Tibial nerve (tissue), 4 donors: ENCODE data around the gene ADM5. TPM values are rescaled to one million over a fixed set of nuclear protein-coding genes. Genes with fewer than 3 reads are reported as not detected.

ENCODE experiments used
- DNase-seq, 2 donors: peaks; one replicate each; pipeline ENCODE4 v3.0.0-alpha.2; 2019; ENCODE audit warnings: low spot score in 2 of 2
- H3K27ac ChIP-seq, 4 donors: fragments of 200-600 bp; sonication (generic) in 3 of 4; one replicate each; pipeline ENCODE4 v1.5.1; 2017 to 2019; ENCODE audit warnings: mild to moderate bottlenecking in 1 of 4
- H3K27me3 ChIP-seq, 2 donors: fragments of 200-600 bp; sonication (generic) in 1 of 2; one replicate each; pipeline versions ENCODE4 v1.5.1 to v1.6.0; 2017 to 2019
- H3K36me3 ChIP-seq, 3 donors: fragments of 200-600 bp; sonication (generic); one replicate each; pipeline ENCODE4 v1.5.1; 2018 to 2019
- H3K4me1 ChIP-seq, 4 donors: fragments of 200-600 bp; sonication (generic) in 3 of 4; one replicate each; pipeline ENCODE4 v1.5.1; 2017 to 2019
- H3K4me3 ChIP-seq, 4 donors: fragments of 200-600 bp; sonication (generic) in 3 of 4; one replicate each; pipeline ENCODE4 v1.5.1; 2017 to 2019; ENCODE audit warnings: mild to moderate bottlenecking in 1 of 4, moderate library complexity in 1 of 4
- H3K9me3 ChIP-seq, 4 donors: fragments of 200-600 bp; sonication (generic) in 3 of 4; one replicate each; pipeline ENCODE4 v1.5.1; 2017 to 2019
- EP300 ChIP-seq, 2 donors: sonication (generic); formaldehyde crosslinking; IDR thresholded peaks; one replicate each; pipeline ENCODE4 v1.6.1; 2017; ENCODE audit warnings: antibody characterized with exemption in 2 of 2, mild to moderate bottlenecking in 1 of 2
- POLR2A ChIP-seq, 2 donors: fragments of 450-650 bp; IDR thresholded peaks; one replicate each; pipeline ENCODE4 v1.6.1; 2017; ENCODE audit warnings: antibody characterized with exemption in 2 of 2, mild to moderate bottlenecking in 2 of 2, moderate library complexity in 2 of 2
- WGBS, 2 donors: methylation state at CpG; one replicate each; pipeline ENCODE4 v1.1.5; 2018; 5-methylcytosine and 5-hydroxymethylcytosine counted together
- total RNA-seq, 4 donors: library from RNA; depleted of rRNA; stranded (reverse); fragments of >200 nt; gene quantifications; one replicate each; pipeline ENCODE4 v1.1.0, GENCODE V29; 2016
- TF ChIP-seq, protein P1 (sequence below), 5 experiments: fragments of 200-600 bp in 3 of 5; fragments of 450-650 bp in 2 of 5; sonication (generic) in 3 of 5; IDR thresholded peaks; one replicate each; pipeline ENCODE4 v1.5.1; 2016 to 2019; ENCODE audit warnings: antibody characterized with exemption in 5 of 5, mild to moderate bottlenecking in 3 of 5, moderate library complexity in 2 of 5

ADM5 gene
- total RNA-seq, 4 donors from 2014 or later, result 1.5 to 4.3 TPM; not detected in 2

DNA sequence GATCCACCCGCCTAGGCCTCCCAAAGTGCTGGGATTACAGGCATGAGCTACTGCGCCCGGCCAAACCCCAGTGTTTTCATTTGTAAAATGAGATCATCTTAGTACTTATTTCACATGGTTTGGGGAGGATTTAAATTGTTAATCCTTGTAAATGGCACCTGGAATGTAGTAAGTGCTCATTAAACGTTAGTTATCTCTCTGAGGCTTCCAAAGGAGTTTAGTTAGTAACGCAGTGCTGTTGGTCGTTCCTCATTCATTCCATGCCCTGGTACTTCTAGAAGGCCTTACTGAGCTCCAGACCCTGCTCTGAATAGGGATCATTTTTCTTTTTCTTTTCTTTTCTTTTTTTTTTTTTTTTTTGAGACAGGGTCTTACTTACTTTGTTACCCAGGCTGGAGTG lies 6.7 kb downstream of the ADM5 start:
- Histone ChIP-seq H3K36me3 (no peaks in the 10 kb centered on the region), H3K9me3 (no peaks in the 10 kb centered on the region), H3K27me3 (peaks cover 0 to 24% of the 10 kb centered on the region in 2 donors), H3K27ac (no peak overlapping the region), H3K4me1 (peaks cover 0 to 7% (median 3%) of the 10 kb centered on the region in 4 donors), H3K4me3 (no peak overlapping the region)
- 76 to 93% methylated on average over 6 of the region's 6 CpGs for WGBS, 2 donors
- DNase-seq, result no peak
- TF ChIP-seq POLR2A (IDR thresholded peaks at IDR 0.05) (no peak), EP300 (IDR thresholded peaks at IDR 0.05) (no peak)
- TF ChIP-seq, protein P1, sequence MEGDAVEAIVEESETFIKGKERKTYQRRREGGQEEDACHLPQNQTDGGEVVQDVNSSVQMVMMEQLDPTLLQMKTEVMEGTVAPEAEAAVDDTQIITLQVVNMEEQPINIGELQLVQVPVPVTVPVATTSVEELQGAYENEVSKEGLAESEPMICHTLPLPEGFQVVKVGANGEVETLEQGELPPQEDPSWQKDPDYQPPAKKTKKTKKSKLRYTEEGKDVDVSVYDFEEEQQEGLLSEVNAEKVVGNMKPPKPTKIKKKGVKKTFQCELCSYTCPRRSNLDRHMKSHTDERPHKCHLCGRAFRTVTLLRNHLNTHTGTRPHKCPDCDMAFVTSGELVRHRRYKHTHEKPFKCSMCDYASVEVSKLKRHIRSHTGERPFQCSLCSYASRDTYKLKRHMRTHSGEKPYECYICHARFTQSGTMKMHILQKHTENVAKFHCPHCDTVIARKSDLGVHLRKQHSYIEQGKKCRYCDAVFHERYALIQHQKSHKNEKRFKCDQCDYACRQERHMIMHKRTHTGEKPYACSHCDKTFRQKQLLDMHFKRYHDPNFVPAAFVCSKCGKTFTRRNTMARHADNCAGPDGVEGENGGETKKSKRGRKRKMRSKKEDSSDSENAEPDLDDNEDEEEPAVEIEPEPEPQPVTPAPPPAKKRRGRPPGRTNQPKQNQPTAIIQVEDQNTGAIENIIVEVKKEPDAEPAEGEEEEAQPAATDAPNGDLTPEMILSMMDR (IDR thresholded peaks at IDR 0.05), result no peak

DNA sequence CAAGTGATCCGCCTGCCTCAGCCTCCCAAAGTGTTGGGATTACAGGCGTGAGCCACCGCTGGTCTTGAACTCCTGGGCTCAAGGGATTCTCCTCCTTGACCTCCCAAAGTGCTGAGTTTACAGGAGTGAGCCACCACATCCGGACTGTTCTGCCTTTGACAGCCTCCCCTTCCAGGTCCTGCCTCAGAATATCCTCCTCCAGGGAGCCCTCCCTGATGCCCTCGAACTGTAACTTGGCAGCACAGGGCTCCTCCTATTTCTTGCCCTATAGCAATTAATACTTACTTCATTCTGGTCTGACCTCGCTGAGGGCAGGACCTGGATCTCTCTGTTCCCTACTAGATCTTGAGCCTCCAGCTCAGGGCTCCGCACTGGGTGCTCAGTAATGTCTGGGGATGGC lies 7.5 kb downstream of the ADM5 start:
- 88 to 96% methylated on average over 7 of the region's 7 CpGs for WGBS, 2 donors
- Histone ChIP-seq H3K36me3 (no peaks in the 10 kb centered on the region), H3K4me3 (no peak overlapping the region), H3K27me3 (peaks cover 0 to 21% of the 10 kb centered on the region in 2 donors), H3K27ac (no peak overlapping the region), H3K4me1 (no peaks in the 10 kb centered on the region), H3K9me3 (no peaks in the 10 kb centered on the region)
- TF ChIP-seq EP300 (IDR thresholded peaks at IDR 0.05) (no peak), POLR2A (IDR thresholded peaks at IDR 0.05) (no peak)
- TF ChIP-seq, protein P1 (IDR thresholded peaks at IDR 0.05), result no peak
- no peak for DNase-seq

DNA sequence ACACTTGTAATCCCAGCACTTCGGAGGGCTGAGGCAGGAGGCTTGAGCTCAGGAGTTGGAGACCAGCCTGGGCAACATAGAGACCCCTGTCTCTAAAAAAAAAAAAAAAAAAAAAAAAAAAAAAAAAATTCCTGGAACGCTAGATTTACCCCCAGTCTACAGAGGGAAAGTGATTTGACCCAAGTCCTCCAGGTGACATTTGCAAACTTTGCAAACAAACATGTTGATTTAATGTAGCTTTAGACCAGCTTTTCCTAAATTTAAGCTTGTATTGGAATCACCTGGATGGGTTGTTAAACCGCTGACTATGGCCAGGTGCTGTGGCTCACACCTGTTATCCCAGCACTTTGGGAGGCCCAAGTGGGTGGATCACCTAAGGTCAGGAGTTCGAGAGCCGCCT lies 10.0 kb downstream of the ADM5 start:
- 87 to 93% methylated on average over 5 of the region's 5 CpGs for WGBS, 2 donors
- Histone ChIP-seq H3K36me3 (no peaks in the 10 kb centered on the region), H3K9me3 (no peaks in the 10 kb centered on the region)

DNA sequence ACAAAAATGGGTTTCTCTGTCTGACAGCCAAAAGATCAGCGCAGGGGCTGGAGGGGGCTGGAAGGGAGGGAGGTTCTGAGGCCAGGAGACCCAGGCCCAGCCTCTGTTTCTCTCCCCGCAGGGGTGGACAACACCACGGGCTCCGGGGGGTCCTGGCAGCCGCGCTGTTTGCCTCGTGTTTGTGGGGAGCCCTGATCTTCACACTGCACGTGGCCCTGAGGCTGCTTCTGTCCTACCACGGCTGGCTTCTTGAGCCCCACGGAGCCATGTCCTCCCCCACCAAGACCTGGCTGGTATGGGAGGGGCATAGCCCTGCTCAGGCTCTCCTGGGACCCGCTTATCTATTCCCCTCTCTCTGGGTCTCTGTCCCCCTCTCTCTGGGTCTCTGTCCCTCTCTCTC lies 11.2 kb downstream of the ADM5 start:
- H3K27ac ChIP-seq, result no peak overlapping the region
- no peaks in the 10 kb centered on the region for H3K9me3 ChIP-seq
- no peak overlapping the region for H3K4me3 ChIP-seq
- DNase-seq, result no peak
- no peaks in the 10 kb centered on the region for H3K4me1 ChIP-seq
- WGBS, 2 donors, result 46 to 60% methylated on average over 8 to 11 of the region's 11 CpGs
- H3K27me3 ChIP-seq, result peaks cover 0 to 16% of the 10 kb centered on the region in 2 donors
- no peak for TF ChIP-seq EP300 (IDR thresholded peaks at IDR 0.05)
- TF ChIP-seq, protein P1 (IDR thresholded peaks at IDR 0.05), result no peak
- no peak for TF ChIP-seq POLR2A (IDR thresholded peaks at IDR 0.05)
- no peaks in the 10 kb centered on the region for H3K36me3 ChIP-seq

More for the DNA sequence above, 10.0 kb downstream of the ADM5 start:
- H3K4me1 ChIP-seq, result no peaks in the 10 kb centered on the region
- peaks cover 0 to 16% of the 10 kb centered on the region in 2 donors for H3K27me3 ChIP-seq
- TF ChIP-seq, protein P1 (IDR thresholded peaks at IDR 0.05), result no peak
- no peak for TF ChIP-seq POLR2A (IDR thresholded peaks at IDR 0.05)
- TF ChIP-seq EP300 (IDR thresholded peaks at IDR 0.05), result no peak
- H3K27ac ChIP-seq, result no peak overlapping the region
- no peak for DNase-seq
- no peak overlapping the region for H3K4me3 ChIP-seq

DNA sequence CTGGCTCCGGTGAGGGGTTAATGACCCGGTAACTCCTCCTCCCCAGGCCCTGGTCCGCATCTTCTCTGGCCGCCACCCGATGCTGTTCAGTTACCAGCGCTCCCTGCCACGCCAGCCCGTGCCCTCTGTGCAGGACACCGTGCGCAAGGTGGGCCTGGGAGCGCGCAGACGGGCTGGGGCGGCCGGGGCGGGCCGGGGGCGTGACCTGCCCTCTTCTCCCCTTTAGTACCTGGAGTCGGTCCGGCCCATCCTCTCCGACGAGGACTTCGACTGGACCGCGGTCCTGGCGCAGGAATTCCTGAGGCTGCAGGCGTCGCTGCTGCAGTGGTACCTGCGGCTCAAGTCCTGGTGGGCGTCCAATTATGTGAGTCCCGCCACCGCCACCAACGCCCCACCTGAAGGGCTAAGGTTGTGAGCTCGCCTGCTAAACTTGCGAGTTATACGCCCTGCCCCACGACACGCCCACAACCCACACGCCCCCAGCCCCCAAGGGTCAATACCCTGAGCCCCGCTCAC lies 11.9 kb downstream of the ADM5 start:
- Histone ChIP-seq H3K4me3 (no peak overlapping the region), H3K9me3 (no peaks in the 10 kb centered on the region), H3K4me1 (no peaks in the 10 kb centered on the region), H3K27ac (no peak overlapping the region), H3K36me3 (no peaks in the 10 kb centered on the region), H3K27me3 (peaks cover 0 to 16% of the 10 kb centered on the region in 2 donors)
- no peak for DNase-seq
- WGBS, 2 donors, result 29 to 51% methylated on average over 29 to 40 of the region's 40 CpGs
- TF ChIP-seq, protein P1 (IDR thresholded peaks at IDR 0.05), result no peak
- TF ChIP-seq EP300 (IDR thresholded peaks at IDR 0.05) (no peak), POLR2A (IDR thresholded peaks at IDR 0.05) (no peak)
